Osteocyte (in vitro differentiated cells): ENCODE results near the gene METTL24. TPM values are rescaled to one million over a fixed set of nuclear protein-coding genes. Genes with fewer than 3 reads are reported as not detected.
"Not testable (repeated sequence)": the region's sequence is repeated elsewhere in the genome, so short reads cannot be mapped to it uniquely, and the experiment has no call there.

Experiments used
- DNase-seq: peaks from one replicate; pipeline ENCODE4 v3.0.0; 2021; ENCODE audit warnings: mixed read lengths; ENCODE audit not compliant: unreplicated experiment; ENCODE audit errors: extremely low spot score
- H3K27ac Mint-ChIP-seq: one replicate; pipeline ENCODE4 v1.8.0; 2021; ENCODE audit warnings: mild to moderate bottlenecking, mixed read lengths; ENCODE audit not compliant: unreplicated experiment
- H3K27me3 Mint-ChIP-seq: one replicate; pipeline ENCODE4 v1.8.0; 2021; ENCODE audit warnings: mixed read lengths; ENCODE audit not compliant: unreplicated experiment
- H3K36me3 Mint-ChIP-seq: one replicate; pipeline ENCODE4 v1.8.0; 2021; ENCODE audit warnings: mixed read lengths; ENCODE audit not compliant: unreplicated experiment
- H3K4me1 Mint-ChIP-seq: one replicate; pipeline ENCODE4 v1.8.0; 2021; ENCODE audit warnings: mixed read lengths; ENCODE audit not compliant: unreplicated experiment
- H3K4me3 Mint-ChIP-seq: one replicate; pipeline ENCODE4 v1.8.0; 2021; ENCODE audit warnings: mild to moderate bottlenecking, moderate library complexity, mixed read lengths; ENCODE audit not compliant: unreplicated experiment
- H3K9me3 Mint-ChIP-seq: one replicate; pipeline ENCODE4 v1.8.0; 2021; ENCODE audit warnings: mixed read lengths; ENCODE audit not compliant: unreplicated experiment
- total RNA-seq: library from RNA; stranded (reverse); gene quantifications from 2 replicates; pipeline ENCODE4 v1.2.1, GENCODE V29; 2021
- TF ChIP-seq, protein P1 (sequence below): fragments of 200-600 bp; sonication (generic); IDR thresholded peaks from 2 replicates; pipeline ENCODE4 v1.5.0; 2021; ENCODE audit warnings: antibody characterized with exemption, mild to moderate bottlenecking, moderate library complexity

METTL24 gene
- total RNA-seq, 1 donor from 2014 or later: not detected

DNA sequence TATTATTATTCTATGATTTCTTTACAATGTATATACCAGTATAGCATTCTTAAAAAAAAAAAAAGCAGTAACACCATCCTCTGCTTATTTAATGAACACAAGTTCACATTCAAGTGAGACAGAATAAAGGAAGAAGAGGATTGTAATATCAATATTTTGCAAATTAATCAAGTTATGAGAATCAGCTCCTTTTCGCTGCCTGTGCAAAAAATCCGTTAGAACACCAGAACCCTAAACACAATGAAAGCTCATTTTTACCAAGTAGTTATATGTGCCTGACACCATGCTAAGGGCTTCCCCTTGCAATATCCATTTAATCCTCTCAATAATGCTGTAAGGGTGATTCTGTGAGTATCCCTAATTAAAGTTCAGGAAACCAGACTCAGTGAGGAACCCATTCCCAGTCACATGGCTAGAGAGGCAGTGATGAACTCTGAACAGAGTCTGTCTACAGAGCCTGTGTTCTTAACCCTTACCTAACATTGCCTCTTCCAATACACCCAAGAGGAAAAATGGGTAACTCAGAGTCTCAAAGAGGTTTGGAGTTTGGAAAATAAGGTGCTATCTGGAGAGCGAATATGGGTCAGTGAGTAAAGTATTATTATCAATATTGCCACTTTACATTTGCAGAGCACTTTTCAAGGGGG lies 111.1 kb downstream of the METTL24 start:
- Mint-ChIP-seq H3K27ac (no peak overlapping the region), H3K27me3 (no peaks in the 10 kb centered on the region), H3K4me1 (no peaks in the 10 kb centered on the region), H3K4me3 (no peak overlapping the region), H3K9me3 (no peaks in the 10 kb centered on the region), H3K36me3 (no peaks in the 10 kb centered on the region)
- TF ChIP-seq, protein P1, sequence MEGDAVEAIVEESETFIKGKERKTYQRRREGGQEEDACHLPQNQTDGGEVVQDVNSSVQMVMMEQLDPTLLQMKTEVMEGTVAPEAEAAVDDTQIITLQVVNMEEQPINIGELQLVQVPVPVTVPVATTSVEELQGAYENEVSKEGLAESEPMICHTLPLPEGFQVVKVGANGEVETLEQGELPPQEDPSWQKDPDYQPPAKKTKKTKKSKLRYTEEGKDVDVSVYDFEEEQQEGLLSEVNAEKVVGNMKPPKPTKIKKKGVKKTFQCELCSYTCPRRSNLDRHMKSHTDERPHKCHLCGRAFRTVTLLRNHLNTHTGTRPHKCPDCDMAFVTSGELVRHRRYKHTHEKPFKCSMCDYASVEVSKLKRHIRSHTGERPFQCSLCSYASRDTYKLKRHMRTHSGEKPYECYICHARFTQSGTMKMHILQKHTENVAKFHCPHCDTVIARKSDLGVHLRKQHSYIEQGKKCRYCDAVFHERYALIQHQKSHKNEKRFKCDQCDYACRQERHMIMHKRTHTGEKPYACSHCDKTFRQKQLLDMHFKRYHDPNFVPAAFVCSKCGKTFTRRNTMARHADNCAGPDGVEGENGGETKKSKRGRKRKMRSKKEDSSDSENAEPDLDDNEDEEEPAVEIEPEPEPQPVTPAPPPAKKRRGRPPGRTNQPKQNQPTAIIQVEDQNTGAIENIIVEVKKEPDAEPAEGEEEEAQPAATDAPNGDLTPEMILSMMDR: no peak
- DNase-seq: no peak

GRCh38 chr6:110246378-110246777 lies 111.8 kb downstream of the METTL24 start:
- no peak overlapping the region for H3K4me3 Mint-ChIP-seq

DNA sequence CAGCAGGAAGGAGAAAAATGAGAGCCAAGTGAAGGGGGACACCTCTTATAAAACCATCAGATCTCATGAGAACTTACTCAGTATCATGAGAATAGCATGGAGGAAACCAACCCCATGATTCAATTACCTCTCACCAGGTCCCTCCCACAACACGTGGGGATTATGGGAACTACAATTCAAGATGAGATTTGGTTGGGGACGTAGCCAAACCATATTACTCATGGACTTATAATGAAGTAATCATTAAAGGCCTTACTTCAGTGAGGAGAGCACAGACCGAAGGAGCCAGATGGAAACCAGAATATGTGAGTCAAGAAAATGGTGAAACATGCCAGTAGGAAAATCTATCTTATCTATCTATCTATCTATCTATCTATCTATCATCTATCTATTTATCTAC lies 113.5 kb downstream of the METTL24 start:
- DNase-seq, H3K27ac Mint-ChIP-seq, H3K4me3 Mint-ChIP-seq, H3K4me1 Mint-ChIP-seq, H3K9me3 Mint-ChIP-seq, H3K36me3 Mint-ChIP-seq, H3K27me3 Mint-ChIP-seq: not testable (repeated sequence)

More at GRCh38 chr6:110246378-110246777, 111.8 kb downstream of the METTL24 start:
- TF ChIP-seq, protein P1: no peak
- Mint-ChIP-seq H3K27me3 (no peaks in the 10 kb centered on the region), H3K36me3 (no peaks in the 10 kb centered on the region), H3K4me1 (no peaks in the 10 kb centered on the region), H3K27ac (no peak overlapping the region), H3K9me3 (no peaks in the 10 kb centered on the region)
- DNase-seq: no peak

DNA sequence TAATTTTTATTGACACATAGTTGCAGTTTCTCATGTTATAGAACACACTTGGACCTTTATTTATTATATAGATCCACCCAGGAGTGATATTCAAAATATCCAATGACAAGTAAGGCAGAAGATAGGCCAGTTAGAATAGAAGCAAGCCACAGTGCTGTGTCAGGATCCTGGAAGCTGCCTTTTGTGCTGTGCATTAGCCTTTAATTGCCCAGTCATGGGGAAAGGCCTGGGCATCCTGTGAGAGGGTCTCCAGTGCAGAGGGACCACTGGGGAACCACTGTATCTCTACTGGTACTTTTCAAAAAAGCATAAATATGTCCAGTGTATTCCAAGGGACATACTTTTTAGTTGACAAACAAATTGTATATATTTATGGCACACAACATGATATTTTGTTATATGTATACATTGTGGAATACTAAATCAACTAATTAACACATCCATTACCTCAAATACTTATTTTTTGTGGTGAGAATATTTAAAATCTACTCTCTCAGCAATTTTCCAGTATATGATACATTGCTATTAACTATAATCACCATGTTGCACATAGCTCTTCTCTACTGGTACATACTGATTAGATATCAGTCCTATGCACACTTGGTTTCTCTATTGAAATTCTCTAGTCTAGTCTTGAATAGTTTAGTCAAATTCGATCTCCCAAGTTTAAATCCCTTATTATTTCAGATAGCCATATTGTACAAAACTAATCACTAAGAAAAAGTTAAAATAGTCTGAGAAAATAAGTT lies 118.4 kb downstream of the METTL24 start:
- H3K27ac Mint-ChIP-seq: no peak overlapping the region
- TF ChIP-seq, protein P1: no peak
- H3K27me3 Mint-ChIP-seq: no peaks in the 10 kb centered on the region
- H3K36me3 Mint-ChIP-seq: peaks cover 4% of the 10 kb centered on the region
- H3K9me3 Mint-ChIP-seq: no peaks in the 10 kb centered on the region
- no peak overlapping the region for H3K4me3 Mint-ChIP-seq
- DNase-seq: no peak
- H3K4me1 Mint-ChIP-seq: no peaks in the 10 kb centered on the region

- not testable (repeated sequence) for DNase-seq, H3K4me3 Mint-ChIP-seq, H3K9me3 Mint-ChIP-seq, H3K27me3 Mint-ChIP-seq, H3K27ac Mint-ChIP-seq, H3K4me1 Mint-ChIP-seq, H3K36me3 Mint-ChIP-seq
These were observed 122.1 kb downstream of the METTL24 start for GRCh38 chr6:110236007-110236406.

DNA sequence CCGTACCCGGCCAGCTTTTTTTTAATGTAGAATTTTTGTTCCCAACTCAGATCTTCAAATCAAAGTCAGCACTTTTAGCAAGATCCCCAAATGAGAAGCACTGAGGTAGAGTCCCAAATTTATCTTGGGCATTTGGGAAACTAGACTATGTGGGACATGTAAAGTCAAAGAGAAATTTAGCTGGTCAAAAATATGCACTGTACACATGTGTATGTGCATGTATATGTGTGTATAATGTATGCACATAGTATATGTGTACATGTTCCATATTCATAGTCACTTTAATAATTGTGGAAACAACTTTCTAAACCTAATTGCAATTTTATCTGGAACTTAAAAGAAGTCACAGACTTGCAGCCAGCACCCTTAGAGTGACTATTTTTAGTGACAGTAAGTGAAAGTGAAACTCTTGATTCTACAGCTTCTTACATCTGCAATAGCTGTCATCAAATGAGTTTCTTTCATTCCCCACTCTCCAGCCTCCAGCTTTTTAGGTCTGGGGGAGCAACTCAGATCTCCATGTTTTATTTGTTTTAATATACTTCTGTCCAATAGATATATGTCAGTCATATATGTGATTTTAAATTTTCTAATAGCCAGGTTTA lies 124.3 kb downstream of the METTL24 start:
- H3K27ac Mint-ChIP-seq: no peak overlapping the region
- peaks cover 6% of the 10 kb centered on the region for H3K4me1 Mint-ChIP-seq
- H3K9me3 Mint-ChIP-seq: no peaks in the 10 kb centered on the region
- TF ChIP-seq, protein P1: no peak
- H3K36me3 Mint-ChIP-seq: peaks cover 14% of the 10 kb centered on the region
- H3K4me3 Mint-ChIP-seq: no peak overlapping the region
- DNase-seq: no peak
- no peaks in the 10 kb centered on the region for H3K27me3 Mint-ChIP-seq
